GM06990 (cell line): Measurements from ENCODE around the gene CNNM1.

ENCODE experiments used
- DNase-seq: peaks from one replicate; pipeline ENCODE4 v3.0.0-alpha.2; 2011; ENCODE audit not compliant: insufficient read length; ENCODE audit errors: extremely low read depth
- H3K27me3 ChIP-seq: replicated peaks from 2 replicates; pipeline ENCODE4 v1.6.0; 2011; ENCODE audit warnings: low read length; ENCODE audit not compliant: control insufficient read depth, insufficient read depth
- H3K36me3 ChIP-seq: 2 replicates; pipeline ENCODE4 v1.5.1; 2011; ENCODE audit warnings: low read length; ENCODE audit not compliant: control insufficient read depth, insufficient read depth
- H3K4me3 ChIP-seq: replicated peaks from 2 replicates; pipeline ENCODE4 v1.5.1; 2011; ENCODE audit warnings: low read depth, mild to moderate bottlenecking, control low read depth, low read length
- TF ChIP-seq, protein P1 (sequence below): IDR thresholded peaks from 2 replicates; pipeline ENCODE4 v1.5.1; 2011; ENCODE audit warnings: low read length, control low read depth, mild to moderate bottlenecking, inconsistent platforms; ENCODE audit not compliant: insufficient read depth, poor library complexity, severe bottlenecking

The CNNM1 gene

DNA sequence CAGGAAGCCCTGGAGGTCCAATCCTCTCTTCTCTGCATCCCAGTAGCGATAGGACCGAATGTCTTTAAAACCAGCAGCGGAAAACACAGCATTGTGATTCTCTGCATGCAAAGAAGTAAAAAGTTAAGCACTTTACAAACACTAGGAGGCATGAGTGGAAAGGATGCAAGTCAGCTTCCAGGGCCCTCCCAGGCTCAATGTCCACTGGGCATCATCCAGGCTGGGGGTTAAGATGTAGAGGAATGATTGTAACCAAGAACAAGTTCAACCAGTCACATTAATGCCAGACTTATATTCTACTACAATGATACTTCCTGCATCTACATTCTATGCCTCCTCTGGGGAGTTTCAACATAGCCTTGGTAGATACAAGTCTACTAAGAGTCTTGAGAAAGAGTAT, 77.0 kb downstream of the CNNM1 start:
- peaks cover 21% of the 10 kb centered on the region for H3K36me3 ChIP-seq
- TF ChIP-seq, protein P1, sequence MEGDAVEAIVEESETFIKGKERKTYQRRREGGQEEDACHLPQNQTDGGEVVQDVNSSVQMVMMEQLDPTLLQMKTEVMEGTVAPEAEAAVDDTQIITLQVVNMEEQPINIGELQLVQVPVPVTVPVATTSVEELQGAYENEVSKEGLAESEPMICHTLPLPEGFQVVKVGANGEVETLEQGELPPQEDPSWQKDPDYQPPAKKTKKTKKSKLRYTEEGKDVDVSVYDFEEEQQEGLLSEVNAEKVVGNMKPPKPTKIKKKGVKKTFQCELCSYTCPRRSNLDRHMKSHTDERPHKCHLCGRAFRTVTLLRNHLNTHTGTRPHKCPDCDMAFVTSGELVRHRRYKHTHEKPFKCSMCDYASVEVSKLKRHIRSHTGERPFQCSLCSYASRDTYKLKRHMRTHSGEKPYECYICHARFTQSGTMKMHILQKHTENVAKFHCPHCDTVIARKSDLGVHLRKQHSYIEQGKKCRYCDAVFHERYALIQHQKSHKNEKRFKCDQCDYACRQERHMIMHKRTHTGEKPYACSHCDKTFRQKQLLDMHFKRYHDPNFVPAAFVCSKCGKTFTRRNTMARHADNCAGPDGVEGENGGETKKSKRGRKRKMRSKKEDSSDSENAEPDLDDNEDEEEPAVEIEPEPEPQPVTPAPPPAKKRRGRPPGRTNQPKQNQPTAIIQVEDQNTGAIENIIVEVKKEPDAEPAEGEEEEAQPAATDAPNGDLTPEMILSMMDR, result no peak
- no peaks in the 10 kb centered on the region for H3K27me3 ChIP-seq
- no peak for DNase-seq
- H3K4me3 ChIP-seq, result no peak overlapping the region

DNA sequence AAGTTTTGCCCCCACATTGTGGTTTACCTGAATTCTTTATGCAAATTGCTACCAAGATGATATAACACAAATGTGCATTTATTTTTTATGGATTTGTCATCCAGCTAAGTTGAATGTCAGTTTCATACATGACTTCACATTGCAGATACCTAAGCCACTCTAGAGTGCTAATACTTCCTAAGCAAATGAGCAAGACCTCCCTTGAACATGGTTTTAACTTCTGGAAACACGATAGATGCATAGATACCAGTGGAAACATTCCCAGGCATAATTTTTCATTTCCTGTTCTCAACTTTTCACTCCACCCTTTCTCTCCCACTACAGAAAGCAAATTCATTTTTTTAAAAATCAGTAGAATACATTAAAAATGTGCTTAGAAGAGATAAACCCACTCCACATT, 81.0 kb downstream of the CNNM1 start:
- no peak overlapping the region for H3K4me3 ChIP-seq
- peaks cover 7% of the 10 kb centered on the region for H3K36me3 ChIP-seq
- no peak for DNase-seq
- no peaks in the 10 kb centered on the region for H3K27me3 ChIP-seq
- TF ChIP-seq, protein P1, result no peak

- TF ChIP-seq, protein P1, result no peak
- Histone ChIP-seq H3K27me3 (no peaks in the 10 kb centered on the region), H3K36me3 (peaks cover 4% of the 10 kb centered on the region), H3K4me3 (no peak overlapping the region)
- no peak for DNase-seq
These were observed 81.7 kb downstream of the CNNM1 start for GRCh38 chr10:99410876-99411275.

DNA sequence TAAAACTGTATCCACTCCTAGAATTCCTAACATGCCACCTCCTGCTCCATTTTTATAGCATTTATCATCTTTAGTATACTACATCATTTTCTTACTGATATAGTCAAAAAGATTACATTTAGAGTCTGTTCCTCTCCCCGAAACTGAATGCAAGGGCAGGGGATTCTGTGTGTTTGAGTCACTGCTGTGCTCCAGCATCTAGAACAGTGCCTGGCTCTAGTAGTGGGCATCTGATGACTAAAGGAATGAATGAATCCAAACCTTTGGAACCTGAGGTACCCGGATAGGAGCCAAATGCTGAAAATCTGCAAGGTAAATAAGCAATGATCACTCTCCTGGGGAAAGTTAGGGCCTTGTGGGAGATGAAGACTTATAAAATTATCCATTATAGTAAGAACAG, 82.4 kb downstream of the CNNM1 start:
- no peak for DNase-seq

DNA sequence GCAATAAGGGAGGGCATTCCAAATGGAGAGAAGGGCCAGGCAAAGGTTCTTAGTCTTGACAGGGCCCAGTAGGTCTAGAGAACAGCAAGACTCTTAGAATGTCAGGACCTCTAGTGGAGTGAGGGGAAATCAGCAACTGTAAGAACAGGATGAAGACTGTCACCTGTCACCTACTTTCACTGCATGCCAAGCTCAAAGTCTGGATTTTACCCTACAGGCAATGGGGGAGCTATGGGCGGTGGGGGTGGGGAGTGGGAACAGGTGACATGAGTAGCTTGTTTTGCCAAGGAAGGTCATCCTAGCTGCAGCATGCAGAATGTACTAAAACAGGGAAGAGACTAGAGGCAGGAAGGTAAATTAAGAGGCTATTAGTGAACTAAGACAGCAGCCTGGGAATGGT, 82.9 kb downstream of the CNNM1 start:
- no peaks in the 10 kb centered on the region for H3K27me3 ChIP-seq
- no peaks in the 10 kb centered on the region; the same call in 1 of the 2 replicates for H3K36me3 ChIP-seq
- no peak overlapping the region for H3K4me3 ChIP-seq
- TF ChIP-seq, protein P1, result peak; percentile 17
- no peak for DNase-seq

More for the DNA sequence above, 82.4 kb downstream of the CNNM1 start:
- Histone ChIP-seq H3K4me3 (no peak overlapping the region), H3K36me3 (no peaks in the 10 kb centered on the region; the same call in none of the 2 replicates), H3K27me3 (no peaks in the 10 kb centered on the region)
- TF ChIP-seq, protein P1, result no peak
